Measurements from ENCODE around the gene MIER2.
A peak's percentile ranks its signal among the peaks of the same experiment; 100 is the strongest.

The MIER2 gene

DNA sequence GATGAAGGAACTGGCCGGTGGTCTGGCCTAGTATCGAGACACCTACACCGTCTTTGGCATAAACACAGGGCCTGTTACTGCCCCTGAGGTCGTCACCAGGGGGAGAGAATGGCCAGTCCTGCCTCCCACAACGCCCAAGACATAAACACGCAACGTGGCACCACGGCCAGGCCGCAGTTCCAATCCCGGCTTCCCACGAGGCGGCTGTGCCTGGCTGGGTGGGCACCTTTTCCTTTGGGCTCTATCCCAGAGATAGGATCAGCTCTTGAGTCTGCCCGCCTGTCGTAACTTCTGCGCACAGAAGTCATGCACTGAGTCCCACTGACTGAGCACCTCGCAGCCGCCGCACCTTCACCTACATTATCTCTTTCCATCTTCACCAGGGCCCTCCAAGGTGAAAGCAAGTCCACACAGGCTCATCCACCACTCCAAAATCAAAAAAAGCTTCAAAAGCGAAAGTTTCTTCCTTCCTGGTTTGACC is 1.1 kb downstream of the MIER2 start:
- Histone ChIP-seq H3K4me3 (ENCODE audit: low read depth, low read length) (peak overlapping the region; percentile 65), H3K27ac (peak overlapping the region; percentile 78), H3K9me3 (ENCODE audit: severe bottlenecking) (peaks cover 8% of the 10 kb centered on the region), H3K36me3 (peaks cover 36% of the 10 kb centered on the region), H3K27me3 (ENCODE audit: insufficient read depth, low read depth, severe bottlenecking) (no peaks in the 10 kb centered on the region)
- DNase-seq: no peak
- TF ChIP-seq, protein P1, sequence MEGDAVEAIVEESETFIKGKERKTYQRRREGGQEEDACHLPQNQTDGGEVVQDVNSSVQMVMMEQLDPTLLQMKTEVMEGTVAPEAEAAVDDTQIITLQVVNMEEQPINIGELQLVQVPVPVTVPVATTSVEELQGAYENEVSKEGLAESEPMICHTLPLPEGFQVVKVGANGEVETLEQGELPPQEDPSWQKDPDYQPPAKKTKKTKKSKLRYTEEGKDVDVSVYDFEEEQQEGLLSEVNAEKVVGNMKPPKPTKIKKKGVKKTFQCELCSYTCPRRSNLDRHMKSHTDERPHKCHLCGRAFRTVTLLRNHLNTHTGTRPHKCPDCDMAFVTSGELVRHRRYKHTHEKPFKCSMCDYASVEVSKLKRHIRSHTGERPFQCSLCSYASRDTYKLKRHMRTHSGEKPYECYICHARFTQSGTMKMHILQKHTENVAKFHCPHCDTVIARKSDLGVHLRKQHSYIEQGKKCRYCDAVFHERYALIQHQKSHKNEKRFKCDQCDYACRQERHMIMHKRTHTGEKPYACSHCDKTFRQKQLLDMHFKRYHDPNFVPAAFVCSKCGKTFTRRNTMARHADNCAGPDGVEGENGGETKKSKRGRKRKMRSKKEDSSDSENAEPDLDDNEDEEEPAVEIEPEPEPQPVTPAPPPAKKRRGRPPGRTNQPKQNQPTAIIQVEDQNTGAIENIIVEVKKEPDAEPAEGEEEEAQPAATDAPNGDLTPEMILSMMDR (IDR thresholded peaks at IDR 0.05; ENCODE audit: low read depth, low read length): no peak

DNA sequence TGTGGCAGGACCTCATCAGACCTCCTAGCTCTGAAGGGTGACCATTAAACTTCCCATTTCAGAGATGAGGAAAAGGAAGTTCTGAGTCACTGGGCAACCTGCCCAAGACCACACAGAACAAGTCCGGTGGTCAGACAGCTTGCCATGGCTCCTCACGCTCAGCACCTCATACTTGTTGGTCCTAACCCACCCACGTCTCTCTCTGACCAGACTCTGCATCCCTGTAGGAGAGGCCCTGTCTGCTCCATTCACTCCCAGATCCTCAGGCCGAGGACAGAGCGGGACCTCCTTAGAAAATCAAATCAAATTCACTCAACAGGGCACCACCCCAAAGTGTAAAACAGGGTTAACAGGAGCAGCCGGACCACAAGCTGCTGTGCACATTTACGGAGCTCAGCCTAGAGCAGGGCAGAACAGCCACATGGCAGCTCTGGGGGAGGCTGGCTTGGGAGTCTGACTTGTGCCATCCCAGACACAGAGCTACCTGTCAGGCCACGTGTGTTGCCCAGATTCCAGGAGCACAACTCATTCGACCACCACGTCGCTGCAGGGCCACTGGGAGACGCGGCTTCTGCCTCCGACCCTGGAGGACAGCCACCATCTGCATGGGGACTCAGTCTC is 1.7 kb downstream of the MIER2 start:
- Histone ChIP-seq H3K4me3 (ENCODE audit: low read depth, low read length) (no peak overlapping the region), H3K9me3 (ENCODE audit: severe bottlenecking) (peaks cover 8% of the 10 kb centered on the region), H3K27ac (no peak overlapping the region), H3K36me3 (peaks cover 36% of the 10 kb centered on the region), H3K27me3 (ENCODE audit: insufficient read depth, low read depth, severe bottlenecking) (no peaks in the 10 kb centered on the region)
- TF ChIP-seq, protein P1 (IDR thresholded peaks at IDR 0.05; ENCODE audit: low read depth, low read length): no peak
- DNase-seq: no peak

GRCh38 chr19:342128-342455 is 2.5 kb downstream of the MIER2 start:
- Histone ChIP-seq H3K27me3 (ENCODE audit: insufficient read depth, low read depth, severe bottlenecking) (no peaks in the 10 kb centered on the region), H3K36me3 (peaks cover 36% of the 10 kb centered on the region), H3K9me3 (ENCODE audit: severe bottlenecking) (peaks cover 8% of the 10 kb centered on the region), H3K27ac (no peak overlapping the region), H3K4me3 (ENCODE audit: low read depth, low read length) (no peak overlapping the region)
- DNase-seq: no peak
- TF ChIP-seq, protein P1 (IDR thresholded peaks at IDR 0.05; ENCODE audit: low read depth, low read length): no peak

DNA sequence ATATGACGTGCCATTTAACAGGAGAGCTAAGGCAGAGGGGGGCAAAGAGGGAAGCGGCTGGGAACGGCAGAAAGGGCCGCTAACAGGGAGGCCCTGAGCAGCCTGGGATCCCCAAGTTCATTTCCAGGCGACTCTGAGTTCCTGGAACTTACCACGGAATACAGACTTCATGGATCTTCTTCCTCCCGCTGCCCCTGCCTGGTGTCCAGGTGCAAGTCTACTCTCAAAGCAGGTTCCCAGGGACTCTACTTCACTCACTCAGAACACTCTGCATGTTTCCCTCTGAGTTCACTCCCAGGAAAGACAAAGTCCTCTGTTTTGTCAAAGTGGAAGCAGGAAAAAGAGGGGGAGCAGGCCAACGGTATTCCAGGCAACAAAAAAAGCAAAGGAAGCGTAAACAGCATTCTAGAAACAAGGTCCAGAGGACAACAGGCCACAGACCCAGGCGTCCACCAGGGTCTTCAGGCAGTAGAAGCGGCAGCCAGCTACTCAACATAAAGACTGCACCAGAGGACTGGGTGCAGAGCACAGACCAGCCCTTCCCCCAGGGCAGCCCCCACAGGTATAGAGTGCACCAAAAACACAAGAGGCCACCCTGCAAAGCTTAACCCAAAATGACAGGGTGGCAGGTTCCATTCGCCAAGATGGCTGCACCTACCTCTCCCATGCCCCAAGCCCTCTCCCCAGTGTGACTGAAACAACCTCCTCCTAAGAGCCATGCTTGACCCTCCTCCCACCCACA is 3.0 kb downstream of the MIER2 start:
- no peak for DNase-seq
- peaks cover 8% of the 10 kb centered on the region for H3K9me3 ChIP-seq (ENCODE audit: severe bottlenecking)
- H3K27ac ChIP-seq: no peak overlapping the region
- peaks cover 36% of the 10 kb centered on the region for H3K36me3 ChIP-seq
- H3K4me3 ChIP-seq (ENCODE audit: low read depth, low read length): no peak overlapping the region
- H3K27me3 ChIP-seq (ENCODE audit: insufficient read depth, low read depth, severe bottlenecking): no peaks in the 10 kb centered on the region
- TF ChIP-seq, protein P1 (IDR thresholded peaks at IDR 0.05; ENCODE audit: low read depth, low read length): no peak

DNA sequence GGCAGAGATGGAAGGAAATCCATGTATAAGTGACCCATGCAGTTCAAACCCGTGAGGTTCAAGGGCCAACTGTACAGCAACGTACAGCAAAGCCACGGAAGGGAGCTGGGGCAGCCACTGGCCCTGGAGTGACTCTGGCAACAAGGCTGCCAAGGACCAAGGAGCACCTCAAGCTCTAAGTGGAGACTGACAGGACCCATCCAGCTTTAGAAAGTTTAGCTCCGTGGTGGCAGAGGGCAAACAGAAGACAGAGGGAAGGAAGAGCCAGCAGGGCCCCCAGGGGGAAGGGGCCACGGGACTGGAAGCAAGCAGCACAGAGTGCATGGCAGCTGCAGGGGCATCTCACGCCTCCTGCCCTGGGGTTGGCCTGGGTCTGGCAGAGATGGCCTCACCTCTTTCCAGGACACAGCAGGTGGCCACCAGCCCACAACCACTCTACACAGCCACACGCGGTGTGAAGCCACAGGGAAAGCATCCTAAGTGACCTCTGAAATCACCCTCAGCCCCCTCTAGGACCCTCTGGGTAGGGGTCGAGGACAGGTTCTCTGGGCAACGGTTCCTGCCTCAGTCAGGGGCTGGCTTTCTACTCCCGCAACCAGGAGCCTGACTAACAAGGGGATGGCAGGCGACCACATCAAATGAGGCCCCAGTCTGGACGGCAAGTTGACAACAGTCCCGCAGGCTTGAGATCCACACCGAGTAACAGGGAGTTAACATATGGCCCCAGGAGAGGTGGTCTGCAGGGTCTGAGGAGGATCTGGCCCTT is 3.8 kb downstream of the MIER2 start:
- TF ChIP-seq, protein P1 (IDR thresholded peaks at IDR 0.05; ENCODE audit: low read depth, low read length): no peak
- Histone ChIP-seq H3K9me3 (ENCODE audit: severe bottlenecking) (peaks cover 8% of the 10 kb centered on the region), H3K27me3 (ENCODE audit: insufficient read depth, low read depth, severe bottlenecking) (no peaks in the 10 kb centered on the region), H3K36me3 (peaks cover 36% of the 10 kb centered on the region), H3K27ac (no peak overlapping the region), H3K4me3 (ENCODE audit: low read depth, low read length) (no peak overlapping the region)
- no peak for DNase-seq

Data from WERI-Rb-1 (cell line).